Airway epithelial cell (primary cell): Measurements from ENCODE around the gene XRCC5. TPM values are rescaled to one million over a fixed set of nuclear protein-coding genes. Genes with fewer than 3 reads are reported as not detected.

Experiments used
- total RNA-seq: library from RNA; depleted of rRNA; stranded (reverse); fragments of >200 nt; gene quantifications from 2 replicates; pipeline ENCODE4 v1.2.3, GENCODE V29; 2015

Gene XRCC5
- total RNA-seq: 242 and 313 TPM in 2 replicates

GRCh38 chr2:216108967-216109921 is at the start of gene XRCC5:
TSS of gene XRCC5 (plus strand) at chr2:216109348. CDS start at chr2:216109437, 89 bp downstream.

GRCh38 chr2:216081487-216082116 is 27.5 kb upstream of the XRCC5 start, which contains the start of the genes PECR and TMEM169:
TSS of gene PECR (minus strand) at chr2:216081809. CDS start at chr2:216081741, 68 bp downstream.
TSS of gene TMEM169 (plus strand) at chr2:216081919. CDS start at chr2:216095964, 14,045 bp downstream.

Other genes with a start within 250 kb of the XRCC5 start
- gene MREG, start 95.8 kb upstream of the XRCC5 start, total RNA-seq: 19.0 TPM in 2 replicates
- gene PECR, start 27.5 kb upstream of the XRCC5 start, total RNA-seq: 6.7 and 8.9 TPM in 2 replicates
- gene TMEM169, start 27.4 kb upstream of the XRCC5 start, total RNA-seq: 0.07 and 3.2 TPM in 2 replicates